Activated CD4-positive, alpha-beta T cell treated with anti-CD3 and anti-CD28 coated beads, Interleukin-2, amount 50 U/mL, for 4 hours (primary cell): ENCODE measurements around the gene CFAP69.

ENCODE experiments used
- DNase-seq, 2 experiments: peaks; one replicate each; pipeline ENCODE4 v3.0.0-alpha.2; 2020

The CFAP69 gene, protein sequence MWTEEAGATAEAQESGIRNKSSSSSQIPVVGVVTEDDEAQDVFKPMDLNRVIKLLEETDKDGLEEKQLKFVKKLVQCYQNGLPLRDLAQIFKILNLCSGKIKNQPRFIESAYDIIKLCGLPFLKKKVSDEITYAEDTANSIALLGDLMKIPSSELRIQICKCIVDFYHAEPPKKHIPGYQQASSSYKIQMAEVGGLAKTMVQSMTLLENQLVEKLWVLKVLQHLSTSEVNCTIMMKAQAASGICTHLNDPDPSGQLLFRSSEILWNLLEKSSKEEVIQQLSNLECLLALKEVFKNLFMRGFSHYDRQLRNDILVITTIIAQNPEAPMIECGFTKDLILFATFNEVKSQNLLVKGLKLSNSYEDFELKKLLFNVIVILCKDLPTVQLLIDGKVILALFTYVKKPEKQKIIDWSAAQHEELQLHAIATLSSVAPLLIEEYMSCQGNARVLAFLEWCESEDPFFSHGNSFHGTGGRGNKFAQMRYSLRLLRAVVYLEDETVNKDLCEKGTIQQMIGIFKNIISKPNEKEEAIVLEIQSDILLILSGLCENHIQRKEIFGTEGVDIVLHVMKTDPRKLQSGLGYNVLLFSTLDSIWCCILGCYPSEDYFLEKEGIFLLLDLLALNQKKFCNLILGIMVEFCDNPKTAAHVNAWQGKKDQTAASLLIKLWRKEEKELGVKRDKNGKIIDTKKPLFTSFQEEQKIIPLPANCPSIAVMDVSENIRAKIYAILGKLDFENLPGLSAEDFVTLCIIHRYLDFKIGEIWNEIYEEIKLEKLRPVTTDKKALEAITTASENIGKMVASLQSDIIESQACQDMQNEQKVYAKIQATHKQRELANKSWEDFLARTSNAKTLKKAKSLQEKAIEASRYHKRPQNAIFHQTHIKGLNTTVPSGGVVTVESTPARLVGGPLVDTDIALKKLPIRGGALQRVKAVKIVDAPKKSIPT

DNA sequence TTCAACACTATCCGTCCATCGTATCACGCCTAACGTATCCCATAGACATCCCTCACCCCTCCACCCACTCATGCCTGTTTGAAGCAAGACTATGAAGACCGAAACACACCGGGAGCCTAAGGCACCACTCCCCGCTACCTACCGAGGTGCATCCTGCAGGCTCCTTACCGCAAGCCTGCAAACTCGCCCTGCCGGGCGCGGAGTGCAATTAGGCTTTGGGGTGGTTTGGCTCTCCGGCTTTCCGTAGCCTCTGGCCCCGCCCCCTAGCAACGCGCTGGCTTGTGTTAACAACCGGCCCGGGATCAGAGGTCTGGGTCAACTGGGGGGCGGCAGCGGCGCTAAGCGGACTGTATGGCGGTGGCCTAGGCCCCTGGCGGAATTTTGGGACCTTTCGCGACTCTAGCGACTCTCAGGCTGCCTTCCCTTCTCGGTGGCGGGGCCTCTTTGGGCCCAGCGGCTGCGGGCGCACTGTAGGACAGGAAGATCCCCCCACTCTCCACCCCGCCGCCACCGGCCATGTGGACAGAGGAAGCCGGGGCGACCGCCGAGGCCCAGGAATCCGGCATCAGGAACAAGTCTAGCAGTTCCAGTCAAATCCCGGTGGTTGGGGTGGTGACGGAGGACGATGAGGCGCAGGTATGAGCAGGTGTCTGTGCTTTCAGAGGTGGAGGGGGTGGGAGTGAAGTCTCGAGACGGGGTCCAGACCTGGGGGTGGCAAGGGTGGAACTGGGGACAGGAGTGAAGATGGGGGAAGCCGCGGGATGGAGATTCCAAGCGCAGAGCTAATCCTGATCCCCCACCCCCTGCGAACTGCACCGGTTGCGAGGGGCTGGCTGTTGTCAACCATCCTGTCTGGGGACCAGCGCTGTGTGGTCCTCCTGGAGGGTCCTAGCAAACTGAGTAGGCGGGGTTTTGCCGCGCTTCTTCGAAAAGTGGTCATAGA lies at the start of gene CFAP69:
Gene CFAP69 (plus strand): TSS at position 266 of the 943 bp plus-strand sequence. CDS start 251 bp downstream, at position 517.
- peak; percentile 79 to 82 for DNase-seq

GRCh38 chr7:90201500-90202195 lies 43.3 kb upstream of the CFAP69 start:
- DNase-seq, result no peak

GRCh38 chr7:90207956-90208355 lies 37.0 kb upstream of the CFAP69 start:
- DNase-seq, result no peak

GRCh38 chr7:90209776-90210175 lies 35.2 kb upstream of the CFAP69 start:
- no peak for DNase-seq

DNA sequence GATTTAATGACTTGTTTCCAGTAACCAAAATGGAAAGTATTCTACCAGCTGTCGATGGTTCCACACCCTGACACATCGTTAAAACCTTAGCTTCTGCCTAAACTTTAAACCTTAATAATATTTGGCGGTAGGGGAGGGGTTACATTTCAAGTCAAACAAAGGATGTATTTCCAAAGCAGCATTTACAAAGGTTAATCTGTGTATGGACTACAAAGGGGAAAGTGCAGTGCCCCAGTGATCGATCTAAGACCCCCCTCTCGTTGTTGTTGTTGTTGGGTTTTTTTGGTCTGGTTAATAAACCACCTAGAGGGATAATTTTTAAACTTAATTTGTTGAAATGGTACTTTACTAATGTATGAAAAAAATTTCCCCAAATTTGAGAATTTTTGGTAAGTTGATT lies 34.5 kb upstream of the CFAP69 start:
- no peak for DNase-seq

DNA sequence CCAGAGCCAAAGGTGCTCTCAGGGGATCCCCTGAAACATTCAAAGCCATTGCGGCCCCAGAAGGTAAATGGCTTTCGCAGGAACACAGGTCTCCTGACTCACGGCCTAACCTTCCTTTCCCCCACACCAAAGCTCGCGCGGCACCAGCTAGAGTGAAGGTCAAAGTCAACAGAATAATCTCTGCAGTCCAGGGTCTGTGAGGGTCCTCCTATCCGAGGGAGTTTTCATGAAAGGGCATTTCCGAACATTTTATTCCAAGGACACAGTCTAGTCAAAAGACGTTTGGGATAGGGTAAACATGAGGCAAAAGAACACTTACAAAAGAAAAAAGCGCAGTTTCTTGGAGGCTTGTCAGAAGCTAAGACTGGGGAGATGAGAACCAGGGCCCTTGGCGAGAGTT lies 34.0 kb upstream of the CFAP69 start:
- DNase-seq, result no peak

DNA sequence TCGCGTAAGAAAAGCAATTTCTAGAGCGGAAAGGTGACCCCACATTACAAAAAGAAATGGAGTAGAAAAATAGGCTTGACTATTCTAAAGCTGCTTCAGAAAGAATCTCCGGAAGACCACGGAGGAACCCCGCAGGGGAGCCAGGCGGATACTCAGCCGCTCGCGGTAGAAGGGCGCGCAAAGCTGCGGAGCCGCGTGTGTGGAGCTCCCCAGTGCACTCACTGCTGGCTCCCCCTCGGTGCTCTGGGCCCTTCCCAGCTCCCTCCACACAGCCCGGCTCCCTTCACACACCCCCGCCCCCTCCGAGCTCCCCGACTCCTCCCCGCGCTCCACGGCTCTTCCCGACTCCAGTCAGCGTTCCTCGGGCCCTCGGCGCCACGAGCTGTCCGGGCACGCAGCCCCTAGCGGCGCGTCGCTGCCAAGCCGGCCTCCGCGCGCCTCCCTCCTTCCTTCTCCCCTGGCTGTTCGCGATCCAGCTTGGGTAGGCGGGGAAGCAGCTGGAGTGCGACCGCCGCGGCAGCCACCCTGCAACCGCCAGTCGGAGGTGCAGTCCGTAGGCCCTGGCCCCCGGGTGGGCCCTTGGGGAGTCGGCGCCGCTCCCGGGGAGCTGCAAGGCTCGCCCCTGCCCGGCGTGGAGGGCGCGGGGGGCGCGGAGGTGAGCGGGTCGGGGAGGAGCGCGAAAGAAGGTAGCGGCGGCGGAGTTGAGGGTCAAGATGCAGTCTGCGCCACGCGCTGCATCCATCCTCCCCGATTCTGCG lies 33.4 kb upstream of the CFAP69 start, which contains the start of gene STEAP2:
Gene STEAP2 (plus strand): TSS at position 350 of the 758 bp plus-strand sequence. CDS start 13,343 bp downstream, outside the sequence.
- DNase-seq, result no peak

DNA sequence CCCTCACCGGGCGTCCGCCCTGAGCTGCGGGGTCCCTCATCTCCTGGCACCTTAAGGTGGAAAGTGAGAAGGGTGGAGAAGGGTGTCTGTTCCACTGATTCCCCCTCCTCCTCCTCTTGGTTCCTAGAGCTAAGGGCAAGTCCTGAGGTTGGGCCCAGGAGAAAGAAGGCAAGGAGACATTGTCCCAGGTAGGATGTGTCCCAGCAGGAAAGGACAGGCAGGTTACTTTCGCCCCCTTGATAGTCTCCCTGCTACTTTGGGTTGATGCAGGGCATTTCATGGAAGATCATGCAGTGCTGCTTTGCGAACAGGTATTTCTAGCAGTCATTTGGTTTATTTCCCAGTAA lies 32.9 kb upstream of the CFAP69 start:
- no peak for DNase-seq

GRCh38 chr7:90213521-90213920 lies 31.5 kb upstream of the CFAP69 start:
- DNase-seq, result no peak

DNA sequence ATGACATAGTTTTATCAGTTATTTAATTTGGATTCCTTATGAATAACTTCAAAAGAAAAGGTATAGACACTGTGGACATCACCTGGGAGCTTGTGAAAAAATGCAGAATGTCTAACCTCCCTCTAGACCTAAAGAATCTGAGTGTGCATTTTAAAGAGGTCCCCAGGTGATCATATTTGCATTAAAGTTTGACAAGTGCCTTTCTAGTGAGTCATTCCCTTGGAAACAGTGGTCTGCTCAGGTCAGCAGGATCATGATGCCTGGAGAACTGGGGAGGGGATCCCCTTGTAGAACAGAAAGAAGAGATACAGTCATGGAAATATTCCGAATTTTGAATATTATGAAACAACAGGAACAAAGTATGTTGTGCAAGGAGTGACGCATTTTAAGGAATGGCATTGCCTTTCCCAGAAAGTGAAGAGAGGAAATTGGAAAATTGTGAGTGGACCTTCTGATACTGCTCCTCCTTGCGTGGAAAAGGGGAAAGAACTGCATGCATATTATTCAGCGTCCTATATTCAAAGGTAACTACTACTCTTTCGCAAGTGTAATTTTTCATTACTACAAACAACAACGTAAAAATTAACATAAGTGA lies 28.8 kb upstream of the CFAP69 start:
- no peak for DNase-seq

- DNase-seq, result no peak
Measured at GRCh38 chr7:90216771-90217170, 28.2 kb upstream of the CFAP69 start.

DNA sequence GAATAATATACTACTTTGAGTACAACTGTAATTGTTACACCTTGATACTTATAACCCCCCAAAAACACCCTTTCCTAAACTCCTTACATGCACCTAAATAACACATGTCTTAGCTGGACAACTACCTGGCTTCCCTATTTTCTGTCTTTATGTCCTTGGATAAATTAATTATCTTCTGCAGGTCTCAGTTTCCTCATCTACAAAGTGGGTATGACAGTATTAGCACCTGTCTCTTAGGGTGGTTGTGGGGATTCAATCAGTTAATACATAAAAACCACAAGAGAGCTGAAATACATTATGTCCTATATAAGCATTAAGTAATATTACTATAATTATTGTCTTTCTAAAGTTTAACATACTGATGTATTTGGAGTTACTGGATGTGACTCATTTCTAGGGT lies 22.6 kb upstream of the CFAP69 start:
- no peak for DNase-seq

- no peak for DNase-seq
Measured at GRCh38 chr7:90222811-90223725, 21.9 kb upstream of the CFAP69 start.

- DNase-seq, result no peak
Measured at GRCh38 chr7:90224195-90224594, 20.8 kb upstream of the CFAP69 start.

GRCh38 chr7:90225181-90225580 lies 19.8 kb upstream of the CFAP69 start:
- no peak for DNase-seq

DNA sequence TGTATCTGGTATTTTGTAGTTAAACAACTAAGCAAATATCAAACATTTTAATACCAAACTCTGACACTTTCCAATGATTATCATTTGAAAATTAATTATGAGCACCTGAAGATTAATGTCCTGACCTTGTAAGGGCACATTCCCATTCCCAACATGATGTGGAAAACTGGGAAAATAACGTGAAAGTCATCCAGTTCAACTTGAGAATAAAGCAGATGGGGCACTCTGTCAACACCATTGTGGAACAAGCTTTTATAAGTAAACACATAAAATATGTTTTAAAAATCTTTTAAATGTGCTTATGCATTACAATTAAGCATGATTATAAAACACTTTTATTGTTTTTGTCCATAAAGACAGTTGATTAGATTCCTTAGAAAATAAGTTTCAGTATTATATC lies 19.4 kb upstream of the CFAP69 start:
- DNase-seq, result no peak

GRCh38 chr7:90227259-90227658 lies 17.7 kb upstream of the CFAP69 start:
- DNase-seq, result no peak

DNA sequence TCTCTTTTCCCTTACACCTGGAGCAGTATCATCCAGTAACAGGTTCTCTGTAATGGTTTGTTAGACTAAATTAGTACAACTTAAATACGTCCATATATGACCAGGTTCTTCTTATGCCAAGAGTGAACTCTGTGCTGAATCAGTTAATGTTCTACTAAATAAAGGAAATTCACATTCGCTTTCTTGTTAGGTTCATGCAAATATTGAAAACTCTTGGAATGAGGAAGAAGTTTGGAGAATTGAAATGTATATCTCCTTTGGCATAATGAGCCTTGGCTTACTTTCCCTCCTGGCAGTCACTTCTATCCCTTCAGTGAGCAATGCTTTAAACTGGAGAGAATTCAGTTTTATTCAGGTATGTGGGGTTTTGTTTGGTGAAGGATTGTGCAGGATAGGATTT lies 15.3 kb upstream of the CFAP69 start:
- DNase-seq, result no peak

- DNase-seq, result no peak
Measured at GRCh38 chr7:90230834-90231233, 14.1 kb upstream of the CFAP69 start.

- DNase-seq, result no peak
Measured at GRCh38 chr7:90231304-90231703, 13.7 kb upstream of the CFAP69 start.
